ENCODE data around the gene KIF18B.

Gene KIF18B

GRCh38 chr17:44878627-44879221 is 68.8 kb downstream of the KIF18B start:
- TF ChIP-seq SPI1 (IDR thresholded peaks at IDR 0.05; ENCODE audit: borderline replicate concordance, low read depth) (no peak), CTCF (IDR thresholded peaks at IDR 0.05; ENCODE audit: insufficient read depth, low read length) (peak; percentile 29)
- H3K27me3 ChIP-seq (ENCODE audit: insufficient read depth, poor library complexity, severe bottlenecking) = no peaks in the 10 kb centered on the region
- no peak overlapping the region; the same call in 1 of the 2 replicates for H3K27ac ChIP-seq (replicated peaks)
- no peak overlapping the region for H3K4me3 ChIP-seq (replicated peaks; ENCODE audit: insufficient read depth, low read length)
- peak in 1 of 2 experiments; percentile 13 for DNase-seq (ENCODE audit: low read depth in 1 of 2, low spot score in 1 of 2)

DNA sequence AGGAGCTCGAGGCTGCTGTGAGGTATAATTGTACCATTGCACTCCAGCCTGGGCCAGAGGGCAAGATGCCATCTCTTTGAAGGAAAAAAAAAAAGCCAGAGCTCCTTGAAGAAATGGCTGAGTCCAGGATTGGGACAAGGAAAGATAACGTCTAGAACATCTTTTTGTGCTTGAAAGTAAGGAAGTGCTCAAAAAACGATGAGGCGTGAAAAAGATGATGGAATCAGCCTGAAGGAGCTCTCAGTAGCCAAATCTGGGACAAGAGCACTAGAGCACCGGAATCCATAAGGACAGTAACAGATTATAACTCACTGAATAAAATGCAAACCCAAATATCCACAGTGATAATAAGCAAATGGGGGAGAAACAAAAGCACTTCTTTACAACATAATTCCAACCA is 70.5 kb downstream of the KIF18B start:
- no peak for DNase-seq (ENCODE audit: low read depth in 1 of 2, low spot score in 1 of 2)
- TF ChIP-seq CTCF (IDR thresholded peaks at IDR 0.05; ENCODE audit: insufficient read depth, low read length) = no peak
- no peak for TF ChIP-seq REST (IDR thresholded peaks at IDR 0.05; ENCODE audit: insufficient replicate concordance, low read depth)
- no peak for TF ChIP-seq POLR2AphosphoS5 (IDR thresholded peaks at IDR 0.05; ENCODE audit: low read depth)
- no peak for TF ChIP-seq GABPA (IDR thresholded peaks at IDR 0.05; ENCODE audit: low read depth)
- TF ChIP-seq SPI1 (IDR thresholded peaks at IDR 0.05; ENCODE audit: borderline replicate concordance, low read depth) = no peak
- Histone ChIP-seq H3K4me3 (replicated peaks; ENCODE audit: insufficient read depth, low read length) (no peak overlapping the region), H3K27me3 (ENCODE audit: insufficient read depth, poor library complexity, severe bottlenecking) (no peaks in the 10 kb centered on the region), H3K27ac (replicated peaks) (no peak overlapping the region)

DNA sequence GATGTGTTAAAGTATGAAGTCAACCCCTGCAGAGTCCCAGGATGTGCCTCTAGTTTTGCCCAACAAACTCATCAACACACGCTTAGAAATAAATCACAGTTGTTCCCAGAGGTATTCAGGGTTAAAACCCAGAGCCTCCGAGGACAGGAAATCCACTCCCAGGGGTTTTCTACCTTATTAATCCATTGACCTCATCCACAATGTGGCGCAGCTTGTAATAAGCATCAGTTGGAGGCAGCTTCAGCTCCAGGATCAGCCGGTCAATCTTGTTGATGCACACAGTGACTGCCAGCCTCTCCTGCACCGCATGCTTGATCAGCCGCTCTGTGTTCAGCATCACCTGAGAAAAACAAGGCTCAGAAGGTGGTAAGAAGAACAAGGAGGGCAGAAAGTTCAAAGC is 71.8 kb downstream of the KIF18B start:
- no peak overlapping the region for H3K27ac ChIP-seq (replicated peaks)
- no peaks in the 10 kb centered on the region for H3K27me3 ChIP-seq (ENCODE audit: insufficient read depth, poor library complexity, severe bottlenecking)
- DNase-seq (ENCODE audit: low read depth in 1 of 2, low spot score in 1 of 2) = no peak
- TF ChIP-seq SPI1 (IDR thresholded peaks at IDR 0.05; ENCODE audit: borderline replicate concordance, low read depth) (no peak), REST (IDR thresholded peaks at IDR 0.05; ENCODE audit: insufficient replicate concordance, low read depth) (no peak), GABPA (IDR thresholded peaks at IDR 0.05; ENCODE audit: low read depth) (no peak), CTCF (IDR thresholded peaks at IDR 0.05; ENCODE audit: insufficient read depth, low read length) (no peak), POLR2AphosphoS5 (IDR thresholded peaks at IDR 0.05; ENCODE audit: low read depth) (no peak)
- H3K4me3 ChIP-seq (replicated peaks; ENCODE audit: insufficient read depth, low read length) = no peak overlapping the region

Small RNAs within 50 kb of the gene (microRNA-seq; reads per million reads assigned to microRNA genes)
- 1.5 reads per million for gene MIR6783

All from HL-60 (cell line).